ENCODE data around the gene GH2.

The GH2 gene

DNA sequence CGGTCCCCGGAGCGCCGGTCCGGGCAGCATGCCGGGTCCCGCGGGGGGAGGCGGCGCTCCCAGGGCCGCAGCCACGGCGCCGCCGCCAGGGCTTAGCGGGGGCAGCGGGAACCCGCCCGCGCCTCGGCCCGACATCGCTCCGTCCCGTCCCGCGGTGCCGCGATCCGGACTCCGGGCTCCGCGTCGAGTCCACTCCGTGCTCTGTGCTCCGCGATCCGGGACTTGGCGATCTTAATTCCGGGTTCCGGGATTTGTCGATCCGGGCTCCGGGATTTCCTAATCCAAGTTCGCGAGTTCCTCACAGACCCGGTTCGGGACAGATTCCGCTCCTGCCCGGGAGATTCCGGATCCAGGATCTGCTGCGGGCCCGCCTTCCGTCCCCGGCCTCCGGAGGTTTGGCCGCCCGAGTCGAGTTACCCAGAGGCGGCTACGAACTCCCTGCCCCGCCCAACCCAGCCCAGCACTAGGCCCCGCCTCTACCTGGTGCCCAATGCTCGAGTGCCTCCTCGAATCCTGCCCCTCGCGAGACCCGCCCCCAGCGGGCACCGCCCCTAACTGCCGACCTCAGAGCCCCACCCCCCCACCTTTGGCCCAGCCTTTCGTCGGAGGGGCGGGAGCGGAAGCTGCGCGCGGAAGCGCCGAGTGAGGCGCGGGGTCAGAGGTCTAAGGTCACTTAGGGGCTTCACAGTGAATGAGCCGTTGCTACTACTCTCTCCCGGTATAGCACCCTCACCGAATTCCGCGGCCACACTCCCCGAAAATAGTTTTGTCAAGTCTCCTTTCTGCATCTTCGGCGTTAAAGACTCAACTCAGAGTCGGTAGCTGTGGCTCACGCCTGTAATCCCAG lies 39.0 kb downstream of the GH2 start, which contains the start of gene SMARCD2:
Gene SMARCD2 (minus strand): TSS at position 146 of the 847 bp plus-strand sequence. CDS start 11 bp downstream, at position 135.
- DNase-seq (ENCODE audit: low read depth in 1 of 2, low spot score in 1 of 2), result peak; percentile 98 to 99

DNA sequence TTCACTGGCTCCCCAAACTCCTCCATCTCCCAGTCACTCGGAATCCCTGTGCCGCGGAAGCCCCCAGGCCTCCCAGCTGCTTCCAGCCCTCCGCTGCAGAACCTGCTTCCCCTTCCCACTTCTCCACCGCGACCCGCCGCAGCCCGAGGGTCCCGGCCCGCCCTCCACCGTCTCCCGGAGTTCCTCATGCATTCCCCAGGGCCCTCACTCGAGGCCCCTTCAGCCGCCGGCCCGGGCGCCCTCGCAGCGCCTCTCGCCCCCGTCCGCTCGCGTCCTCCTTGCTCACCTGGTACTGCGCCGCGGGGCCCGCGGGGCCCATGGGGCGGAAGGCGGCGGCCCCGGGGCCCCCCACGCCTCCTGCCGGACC lies 39.6 kb downstream of the GH2 start:
- DNase-seq (ENCODE audit: low read depth in 1 of 2, low spot score in 1 of 2), result peak in 1 of 2 donors; percentile 16

DNA sequence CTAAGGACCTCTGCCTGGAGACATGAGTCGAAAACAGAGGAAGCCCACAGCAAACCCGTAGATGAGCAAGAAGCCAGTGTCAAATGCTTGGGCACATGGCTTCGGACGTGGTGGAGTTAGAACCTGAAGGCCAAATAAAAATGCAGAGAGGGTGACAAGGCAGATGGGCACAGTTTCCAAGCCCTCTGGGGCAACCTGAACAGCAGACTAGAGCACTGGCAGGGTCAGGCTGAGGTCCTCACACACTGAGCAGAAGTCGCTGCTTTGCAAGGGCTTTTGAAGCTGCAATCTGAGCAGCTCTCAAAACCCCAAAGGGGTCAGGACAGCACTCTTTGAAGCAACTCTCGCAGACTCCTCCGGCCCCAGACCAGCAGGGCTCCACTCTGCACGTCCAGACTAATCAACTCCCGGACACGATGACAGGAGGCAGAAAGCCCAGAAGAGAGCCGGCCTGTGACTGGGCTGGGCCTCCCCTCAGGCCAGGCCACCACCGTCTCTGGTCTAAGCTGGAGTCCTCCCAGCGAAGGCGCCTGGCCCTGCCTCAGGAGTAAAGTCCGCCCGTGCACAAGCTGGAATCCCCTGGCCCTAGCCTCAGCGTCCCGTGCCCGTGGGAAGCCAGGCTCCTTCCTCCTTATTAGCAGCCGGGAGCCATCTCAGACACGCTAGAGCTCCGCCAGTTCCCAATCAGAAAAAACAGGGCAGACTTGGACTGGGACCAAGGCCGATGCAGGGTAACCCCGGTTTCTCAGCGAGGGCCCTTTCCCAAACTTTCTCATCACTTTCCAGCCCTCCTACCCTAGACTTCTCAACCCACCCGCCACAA lies 40.2 kb downstream of the GH2 start:
- DNase-seq (ENCODE audit: low read depth in 1 of 2, low spot score in 1 of 2), result no peak

DNA sequence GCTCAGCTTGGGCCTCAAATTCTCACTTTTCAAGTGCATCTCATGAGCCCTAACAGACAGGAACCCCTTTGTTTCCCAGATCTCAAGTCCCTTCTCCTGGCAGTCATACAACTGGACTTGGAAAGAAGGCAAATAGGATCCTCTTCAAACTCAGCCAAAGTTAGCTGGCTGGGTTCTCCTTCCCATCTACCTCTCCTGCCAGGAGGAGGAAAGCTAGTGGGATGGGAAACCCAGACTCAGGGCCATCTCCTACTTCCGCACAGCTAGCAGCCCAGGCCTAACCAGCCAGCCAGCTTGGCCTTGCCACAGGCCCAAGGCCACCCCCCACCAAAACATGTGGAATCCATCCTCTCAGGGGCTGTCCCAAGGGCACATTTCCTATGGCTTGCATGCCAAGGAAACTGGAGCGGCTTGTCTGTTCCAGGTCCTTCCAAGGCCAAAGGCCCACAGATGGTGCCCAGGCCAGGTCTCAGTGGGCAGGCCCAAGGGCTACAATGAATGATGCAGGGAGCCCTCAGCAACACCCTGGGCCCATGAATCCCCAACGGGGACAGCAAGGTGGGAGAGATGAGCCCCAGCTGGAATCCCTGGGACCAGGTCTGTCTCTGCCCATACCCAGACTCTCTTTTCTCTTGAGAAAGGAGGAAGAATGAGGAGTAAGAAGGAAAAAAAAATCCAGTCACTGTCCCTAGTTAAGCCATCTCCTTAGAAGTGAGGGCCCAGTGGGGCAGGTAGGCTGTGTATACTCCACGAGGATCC lies 41.0 kb downstream of the GH2 start:
- DNase-seq (ENCODE audit: low read depth in 1 of 2, low spot score in 1 of 2), result no peak

DNA sequence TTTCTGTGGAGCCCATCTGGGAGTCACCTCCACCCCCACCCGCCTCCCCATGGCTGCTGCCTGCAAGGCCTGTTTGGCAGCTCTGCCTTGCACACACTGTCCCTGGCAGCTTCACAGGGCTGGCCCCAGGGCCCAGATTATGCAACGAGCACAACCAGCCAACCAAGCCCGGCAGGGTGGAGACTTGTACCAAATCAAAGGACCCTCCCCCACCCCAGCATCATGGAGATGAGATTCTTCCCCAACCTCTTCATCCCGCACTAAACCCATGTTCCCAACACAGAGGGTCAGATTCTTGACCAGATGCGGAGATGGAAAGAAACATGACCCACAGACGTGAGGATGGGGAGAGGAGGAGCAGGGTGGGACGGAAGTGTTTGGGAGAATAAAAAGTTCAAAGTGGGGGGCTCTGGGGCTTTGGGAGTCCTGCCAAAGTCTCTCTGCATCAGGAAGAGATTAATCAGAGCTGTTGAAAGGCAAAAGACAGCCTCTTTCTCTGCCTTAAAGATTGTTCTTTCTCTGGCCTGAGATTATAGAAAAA lies 43.0 kb downstream of the GH2 start:
- no peak for DNase-seq (ENCODE audit: low read depth in 1 of 2, low spot score in 1 of 2)

DNA sequence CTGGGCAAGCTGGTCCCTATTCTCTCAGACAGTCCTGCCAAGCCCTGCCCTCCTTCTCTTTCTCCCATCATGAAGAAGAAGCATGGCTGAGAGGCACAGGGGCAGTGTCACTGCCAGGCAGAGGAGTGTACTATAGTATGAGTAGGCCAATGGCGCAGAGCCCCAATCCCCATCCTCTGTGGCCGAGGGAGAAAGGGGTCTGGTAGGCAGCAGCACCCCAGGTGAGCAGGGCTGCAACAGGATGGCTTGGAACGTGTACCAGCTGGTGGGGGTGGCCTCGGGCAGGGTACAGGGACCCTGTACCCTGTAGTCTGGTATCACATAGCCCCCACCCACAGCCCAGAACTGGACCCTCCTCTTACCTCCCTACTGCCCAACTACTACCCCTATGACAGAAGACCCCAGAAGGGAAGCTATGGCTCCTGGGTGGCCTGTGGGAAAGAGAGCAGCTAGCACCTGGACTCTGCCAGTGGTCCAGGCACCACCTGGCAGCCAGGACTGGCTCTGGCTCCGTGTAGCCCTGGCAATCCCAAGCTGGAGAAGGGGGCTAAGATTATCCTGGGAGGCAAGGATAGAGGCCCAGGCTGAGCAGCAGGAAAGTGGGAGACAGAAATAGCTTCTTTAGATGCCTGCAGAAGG lies 43.7 kb downstream of the GH2 start:
- DNase-seq (ENCODE audit: low read depth in 1 of 2, low spot score in 1 of 2), result no peak

DNA sequence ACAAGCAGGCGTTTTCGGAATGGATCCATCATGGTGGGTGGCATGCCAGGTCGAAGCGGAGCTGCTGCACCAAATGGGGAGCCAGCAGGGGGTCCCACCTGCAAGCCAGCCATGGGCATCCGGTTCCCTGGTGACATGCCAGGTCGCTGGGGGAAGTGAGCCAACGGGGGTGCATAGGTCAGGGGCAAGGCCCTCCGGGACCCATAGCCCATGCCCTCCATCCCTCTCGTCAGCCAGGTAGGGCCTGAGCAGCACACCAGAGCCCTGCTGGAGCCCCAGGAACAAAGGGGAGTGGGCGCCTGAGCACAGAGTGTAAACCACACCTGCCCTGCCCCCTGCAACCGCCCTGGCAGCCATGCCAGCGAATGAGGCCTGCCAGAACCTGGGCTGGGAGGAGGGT lies 44.3 kb downstream of the GH2 start:
- DNase-seq (ENCODE audit: low read depth in 1 of 2, low spot score in 1 of 2), result no peak

DNA sequence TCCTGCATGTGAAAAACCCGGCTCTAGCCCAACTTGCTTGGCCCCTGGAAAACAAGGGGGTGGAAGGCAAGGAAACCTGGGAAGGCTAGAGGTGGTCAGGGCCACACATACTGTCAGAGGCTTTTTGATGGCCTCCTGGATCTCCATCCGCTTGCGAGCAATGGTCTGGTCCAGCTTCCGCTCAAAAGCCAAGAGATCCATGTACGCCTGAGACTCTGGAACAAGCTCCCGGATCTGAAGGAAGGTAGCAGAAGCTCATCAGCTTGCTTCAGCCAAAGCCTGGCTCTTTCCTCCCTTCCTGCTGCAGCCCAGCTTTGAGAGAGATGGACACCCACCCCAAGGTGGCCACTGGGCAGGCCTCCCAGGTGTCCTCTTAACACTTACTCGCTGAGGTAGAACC lies 44.9 kb downstream of the GH2 start:
- no peak for DNase-seq (ENCODE audit: low read depth in 1 of 2, low spot score in 1 of 2)

DNA sequence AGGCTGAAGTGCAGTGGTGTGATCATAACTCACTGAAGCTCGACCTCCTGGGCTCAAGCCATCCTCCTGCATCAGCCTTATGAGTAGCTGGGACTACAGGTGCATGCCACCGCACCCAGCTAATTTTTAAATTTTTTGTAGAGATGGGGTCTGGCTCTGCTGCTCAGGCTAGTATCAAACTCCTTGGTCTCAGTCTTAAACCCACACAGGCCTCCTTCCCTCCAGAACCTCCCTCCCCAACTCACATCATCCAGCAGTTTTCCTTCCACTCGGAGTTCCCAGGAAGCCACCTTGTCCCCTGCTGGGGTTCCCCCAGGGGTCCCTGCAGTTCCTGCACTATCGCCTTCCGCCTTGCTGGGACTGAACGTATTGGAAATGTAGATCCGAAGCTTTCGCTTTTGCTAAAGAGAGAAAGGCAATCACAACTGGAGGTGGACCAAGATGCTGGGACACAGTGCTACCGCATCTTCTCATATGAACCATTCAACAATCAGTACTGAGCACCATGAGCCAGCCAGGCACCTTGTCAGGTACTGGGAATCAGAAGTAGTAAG lies 46.5 kb downstream of the GH2 start:
- DNase-seq (ENCODE audit: low read depth in 1 of 2, low spot score in 1 of 2), result no peak

DNA sequence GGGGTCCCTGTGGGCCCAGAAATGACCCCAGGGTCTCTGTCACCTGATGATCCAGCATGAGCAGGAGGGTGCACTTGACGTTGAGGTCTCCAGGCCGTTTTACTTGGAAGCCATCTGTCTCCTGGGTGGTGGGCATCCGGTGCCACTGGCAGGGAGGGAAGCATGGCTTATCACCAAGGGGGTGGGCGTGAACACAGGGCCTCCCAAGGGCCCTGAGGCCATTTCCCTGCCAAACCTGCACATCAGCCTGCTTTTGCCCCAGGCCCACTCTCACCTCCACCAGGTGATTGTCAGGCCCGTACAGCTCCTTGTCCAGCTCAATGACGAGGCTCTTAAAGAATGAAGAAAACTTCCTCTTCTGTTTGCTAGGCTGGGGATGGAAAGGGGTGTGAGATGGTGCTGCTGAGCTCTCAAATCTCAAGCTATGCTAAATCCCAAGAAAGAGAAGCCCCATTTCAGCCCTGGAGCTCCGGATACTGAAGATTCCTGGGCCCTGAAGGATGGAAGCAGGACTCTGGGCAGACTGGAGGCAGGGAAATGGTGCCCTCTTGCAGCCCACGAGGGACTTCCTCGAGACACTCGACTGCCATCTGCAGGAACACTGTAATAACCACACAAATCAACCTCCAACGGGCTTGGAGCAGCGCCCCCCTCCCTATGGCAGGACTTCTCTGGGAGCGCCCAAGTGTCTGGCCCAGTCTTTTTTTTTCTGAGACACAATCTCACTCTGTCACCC lies 47.1 kb downstream of the GH2 start:
- no peak for DNase-seq (ENCODE audit: low read depth in 1 of 2, low spot score in 1 of 2)

DNA sequence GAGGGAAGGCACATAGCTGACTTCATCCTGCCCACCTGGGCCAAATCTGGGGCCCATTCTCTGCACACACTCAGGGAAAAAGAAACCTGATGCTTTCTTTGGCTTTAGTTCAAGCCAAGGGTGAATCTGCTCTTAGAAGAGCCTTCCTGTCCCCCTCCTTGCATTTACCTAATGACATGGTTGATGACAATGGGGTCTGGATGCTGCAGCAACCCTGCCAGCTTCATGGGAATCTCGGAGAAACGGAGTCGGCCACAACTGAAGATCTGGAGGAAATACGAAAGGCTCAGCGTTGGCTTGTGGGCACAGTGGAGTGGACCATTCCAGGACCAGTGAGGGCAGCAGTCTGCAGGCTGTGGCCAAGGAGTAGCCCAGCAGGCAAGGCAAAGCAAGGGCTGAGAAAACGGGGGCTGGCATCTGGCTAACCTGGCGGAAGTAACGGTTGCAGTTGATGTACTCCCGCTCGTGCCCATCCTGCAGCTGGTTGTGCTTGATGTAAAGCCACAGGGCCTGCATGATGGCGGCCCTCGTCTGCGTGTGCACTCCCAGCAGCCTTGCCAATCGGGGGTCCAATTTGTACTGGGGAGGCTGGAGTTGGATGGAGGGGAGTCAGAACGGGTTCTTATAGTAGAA lies 47.9 kb downstream of the GH2 start:
- DNase-seq (ENCODE audit: low read depth in 1 of 2, low spot score in 1 of 2), result no peak

DNA sequence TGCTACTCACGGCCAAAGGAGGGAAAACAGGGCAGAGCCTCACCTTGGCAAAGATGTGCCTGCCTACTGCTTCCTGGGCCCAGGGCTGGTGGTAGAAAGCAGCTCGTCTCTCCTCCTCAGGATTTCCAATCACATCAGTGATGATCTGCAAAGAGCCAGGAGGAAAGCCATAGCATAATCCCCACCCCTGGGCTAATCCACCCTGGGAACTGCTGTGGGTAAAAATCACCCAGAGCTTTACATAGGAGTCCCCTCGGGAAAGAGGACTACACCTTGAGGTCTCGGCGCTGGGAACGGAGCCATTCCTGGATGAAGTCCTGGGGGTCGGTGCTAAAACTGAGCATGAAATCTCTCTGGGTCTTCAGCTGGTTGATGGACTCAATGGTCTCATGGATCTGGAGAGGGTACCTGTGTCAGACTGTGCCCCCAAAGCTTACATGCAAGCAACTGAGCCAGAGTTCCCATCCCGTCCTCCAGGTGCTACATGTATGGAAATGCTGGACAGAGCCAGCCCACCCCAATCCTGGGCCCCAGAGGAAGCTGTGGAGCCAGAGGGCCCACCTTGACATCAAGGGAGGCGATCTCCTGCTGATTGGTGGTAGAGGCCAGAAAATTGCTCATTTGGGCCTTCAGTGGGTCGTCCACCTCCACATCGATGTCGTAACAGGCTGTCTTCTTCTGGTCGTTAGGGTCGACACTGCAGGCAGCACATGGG lies 48.6 kb downstream of the GH2 start:
- no peak for DNase-seq (ENCODE audit: low read depth in 1 of 2, low spot score in 1 of 2)

DNA sequence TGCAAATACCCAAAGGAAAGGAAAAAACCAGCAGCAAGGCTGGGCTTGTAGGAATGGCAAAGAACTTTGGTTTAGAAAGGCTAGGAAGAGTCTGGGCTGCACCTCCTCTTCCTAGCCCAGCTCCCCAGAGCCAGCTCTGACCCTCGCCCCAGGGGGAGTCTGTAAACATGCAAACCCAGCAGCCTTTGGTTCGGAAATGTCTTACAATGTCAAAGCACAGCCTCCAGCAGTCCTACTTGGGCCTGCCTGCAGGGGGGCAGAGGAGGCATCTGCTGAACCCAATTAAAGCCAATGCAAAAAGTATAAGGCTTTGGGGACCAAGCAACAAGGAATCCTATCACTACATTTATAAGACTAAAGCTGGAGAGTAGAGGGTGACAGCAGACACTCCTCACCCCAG lies 49.3 kb downstream of the GH2 start:
- no peak for DNase-seq (ENCODE audit: low read depth in 1 of 2, low spot score in 1 of 2)

DNA sequence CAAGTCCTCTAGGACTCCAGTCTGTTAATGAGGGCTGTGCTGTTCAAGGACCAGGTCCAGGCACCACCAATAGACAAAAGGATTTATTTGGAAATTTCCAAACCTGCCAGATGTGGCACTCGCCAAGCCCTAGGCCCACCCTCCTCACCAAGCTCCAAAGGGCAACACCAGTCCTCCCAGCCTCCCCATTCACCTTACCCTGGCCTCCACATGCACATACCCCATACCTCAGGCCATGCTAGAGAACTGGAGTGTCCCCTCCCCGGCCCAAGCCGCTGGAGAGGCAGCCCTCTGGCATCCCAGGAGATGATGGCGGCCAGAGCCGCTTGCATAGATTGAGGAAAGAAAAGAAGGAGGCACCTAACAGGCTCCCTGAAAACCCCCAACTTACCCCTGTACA lies 49.7 kb downstream of the GH2 start:
- DNase-seq (ENCODE audit: low read depth in 1 of 2, low spot score in 1 of 2), result no peak

DNA sequence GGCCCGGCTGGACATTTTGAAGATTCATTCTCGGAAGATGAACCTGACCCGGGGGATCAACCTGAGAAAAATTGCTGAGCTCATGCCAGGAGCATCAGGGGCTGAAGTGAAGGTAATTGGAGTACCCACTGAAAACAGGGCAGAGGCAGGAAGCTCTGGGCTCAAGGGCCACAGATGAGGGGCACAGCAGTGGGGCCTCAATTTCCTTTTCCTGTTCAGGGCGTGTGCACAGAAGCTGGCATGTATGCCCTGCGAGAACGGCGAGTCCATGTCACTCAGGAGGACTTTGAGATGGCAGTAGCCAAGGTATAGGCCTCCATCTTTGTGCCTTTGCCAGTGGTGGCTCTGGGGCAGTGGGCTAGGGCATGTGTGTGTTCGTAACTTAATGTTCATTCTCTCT lies 50.2 kb downstream of the GH2 start:
- DNase-seq (ENCODE audit: low read depth in 1 of 2, low spot score in 1 of 2), result no peak

DNA sequence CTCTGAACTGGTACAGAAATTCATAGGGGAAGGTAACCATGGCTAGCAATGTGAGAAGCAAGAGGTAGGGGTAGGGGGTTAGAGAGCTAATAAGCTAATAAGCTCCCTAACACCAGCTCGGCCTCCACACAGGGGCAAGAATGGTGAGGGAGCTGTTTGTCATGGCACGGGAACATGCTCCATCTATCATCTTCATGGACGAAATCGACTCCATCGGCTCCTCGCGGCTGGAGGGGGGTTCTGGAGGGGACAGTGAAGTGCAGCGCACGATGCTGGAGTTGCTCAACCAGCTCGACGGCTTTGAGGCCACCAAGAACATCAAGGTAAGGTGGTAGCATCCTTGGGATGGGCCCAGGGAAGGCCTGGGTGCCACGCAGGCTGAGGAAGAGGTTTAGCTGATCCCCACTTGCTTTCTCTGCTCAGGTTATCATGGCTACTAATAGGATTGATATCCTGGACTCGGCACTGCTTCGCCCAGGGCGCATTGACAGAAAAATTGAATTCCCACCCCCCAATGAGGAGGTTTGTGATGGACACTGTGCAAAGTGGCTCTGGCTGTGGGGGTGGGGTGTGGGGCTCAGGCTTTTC lies 50.7 kb downstream of the GH2 start:
- no peak for DNase-seq (ENCODE audit: low read depth in 1 of 2, low spot score in 1 of 2)

DNA sequence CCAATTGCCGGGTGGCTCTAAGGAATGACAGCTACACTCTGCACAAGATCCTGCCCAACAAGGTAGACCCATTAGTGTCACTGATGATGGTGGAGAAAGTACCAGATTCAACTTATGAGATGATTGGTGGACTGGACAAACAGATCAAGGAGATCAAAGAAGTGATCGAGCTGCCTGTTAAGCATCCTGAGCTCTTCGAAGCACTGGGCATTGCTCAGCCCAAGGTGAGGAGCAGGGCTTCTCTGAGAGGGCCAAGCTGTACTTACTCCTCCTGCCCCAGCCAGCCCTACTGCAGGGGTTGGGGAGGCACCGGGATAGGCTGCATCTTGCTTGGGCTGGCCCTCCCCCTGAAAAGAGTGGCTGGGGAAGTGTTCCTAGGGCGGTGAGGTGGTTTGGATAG lies 51.5 kb downstream of the GH2 start:
- DNase-seq (ENCODE audit: low read depth in 1 of 2, low spot score in 1 of 2), result no peak
